Karpas-422 (cell line): ENCODE data around the gene USP30. TPM values are rescaled to one million over a fixed set of nuclear protein-coding genes. Genes with fewer than 3 reads are reported as not detected.
A peak's percentile ranks its signal among the peaks of the same experiment; 100 is the strongest.

Experiments used
- DNase-seq: peaks from one replicate; pipeline ENCODE4 v3.0.0-alpha.2; 2015
- H2AFZ ChIP-seq: fragments of 200-600 bp; sonication (generic); 2 replicates; pipeline ENCODE4 v1.6.1; 2014; ENCODE audit warnings: antibody characterized with exemption, low read length, mixed read lengths
- H3K27ac ChIP-seq: fragments of 200-600 bp; sonication (generic); 2 replicates; pipeline ENCODE4 v1.5.1; 2014; ENCODE audit warnings: mild to moderate bottlenecking, low read length, moderate library complexity
- H3K27me3 ChIP-seq: fragments of 200-600 bp; sonication (generic); 2 replicates; pipeline ENCODE4 v1.6.1; 2014; ENCODE audit warnings: low read length, mixed read lengths
- H3K36me3 ChIP-seq: fragments of 200-600 bp; sonication (generic); 2 replicates; pipeline ENCODE4 v1.6.1; 2014; ENCODE audit warnings: low read length, mixed read lengths; ENCODE audit not compliant: insufficient read depth
- H3K4me1 ChIP-seq: fragments of 200-600 bp; sonication (generic); 2 replicates; pipeline ENCODE4 v1.6.1; 2014; ENCODE audit warnings: mild to moderate bottlenecking, low read length, mixed read lengths
- H3K4me2 ChIP-seq: fragments of 200-600 bp; sonication (generic); 2 replicates; pipeline ENCODE4 v1.6.1; 2014; ENCODE audit warnings: low read length, low read depth, mild to moderate bottlenecking; ENCODE audit not compliant: poor library complexity, severe bottlenecking
- H3K4me3 ChIP-seq: fragments of 200-600 bp; sonication (generic); 2 replicates; pipeline ENCODE4 v1.5.1; 2014; ENCODE audit warnings: mild to moderate bottlenecking, antibody characterized with exemption, low read length, mixed read lengths
- H3K79me2 ChIP-seq: fragments of 200-600 bp; sonication (generic); 2 replicates; pipeline ENCODE4 v1.6.1; 2014; ENCODE audit warnings: mild to moderate bottlenecking, low read length, mixed read lengths
- H3K9ac ChIP-seq: fragments of 200-600 bp; sonication (generic); 2 replicates; pipeline ENCODE4 v1.6.0; 2014; ENCODE audit warnings: low read length
- H3K9me2 ChIP-seq: fragments of 200-600 bp; sonication (generic), shearing (Covaris generic); replicated peaks from 2 replicates; pipeline ENCODE4 v1.6.0; 2014; ENCODE audit warnings: mild to moderate bottlenecking, low read length, moderate library complexity; ENCODE audit not compliant: insufficient read depth
- H3K9me3 ChIP-seq: fragments of 300-700, 200-600 bp; sonication (generic); 2 replicates; pipeline ENCODE4 v1.6.1; 2014; ENCODE audit warnings: low read length, mixed read lengths
- H4K20me1 ChIP-seq: fragments of 200-600 bp; sonication (generic); 2 replicates; pipeline ENCODE4 v1.6.1; 2014; ENCODE audit warnings: mild to moderate bottlenecking, antibody characterized with exemption, low read length, low read depth; ENCODE audit not compliant: insufficient read depth
- small RNA-seq: library from RNA; depleted of rRNA; stranded (forward); fragments of <200 nt; gene quantifications from one replicate; pipeline ENCODE3, GENCODE V24; 2014
- total RNA-seq: library from RNA; depleted of rRNA; stranded (reverse); fragments of >200 nt; shearing (Covaris generic); gene quantifications from 2 replicates; pipeline ENCODE4 v1.2.3, GENCODE V29; 2014; ENCODE audit warnings: low replicate concordance; rRNA removed

The USP30 gene
- total RNA-seq, 1 experiment from 2014 or later: 19.3 TPM

GRCh38 chr12:109131154-109132050, 79.0 kb downstream of the USP30 start:
- H3K9ac ChIP-seq: no peak overlapping the region
- no peak overlapping the region for H2AFZ ChIP-seq
- H3K4me2 ChIP-seq: peak overlapping the region; percentile 35
- no peaks in the 10 kb centered on the region for H4K20me1 ChIP-seq
- H3K79me2 ChIP-seq: no peaks in the 10 kb centered on the region
- peak overlapping the region; percentile 13; the same call in 1 of the 2 replicates for H3K4me3 ChIP-seq
- no peaks in the 10 kb centered on the region for H3K9me3 ChIP-seq
- no peaks in the 10 kb centered on the region for H3K9me2 ChIP-seq
- no peak overlapping the region for H3K27ac ChIP-seq
- no peaks in the 10 kb centered on the region for H3K36me3 ChIP-seq
- H3K4me1 ChIP-seq: peaks cover 12% of the 10 kb centered on the region
- no peaks in the 10 kb centered on the region for H3K27me3 ChIP-seq
- no peak for DNase-seq

DNA sequence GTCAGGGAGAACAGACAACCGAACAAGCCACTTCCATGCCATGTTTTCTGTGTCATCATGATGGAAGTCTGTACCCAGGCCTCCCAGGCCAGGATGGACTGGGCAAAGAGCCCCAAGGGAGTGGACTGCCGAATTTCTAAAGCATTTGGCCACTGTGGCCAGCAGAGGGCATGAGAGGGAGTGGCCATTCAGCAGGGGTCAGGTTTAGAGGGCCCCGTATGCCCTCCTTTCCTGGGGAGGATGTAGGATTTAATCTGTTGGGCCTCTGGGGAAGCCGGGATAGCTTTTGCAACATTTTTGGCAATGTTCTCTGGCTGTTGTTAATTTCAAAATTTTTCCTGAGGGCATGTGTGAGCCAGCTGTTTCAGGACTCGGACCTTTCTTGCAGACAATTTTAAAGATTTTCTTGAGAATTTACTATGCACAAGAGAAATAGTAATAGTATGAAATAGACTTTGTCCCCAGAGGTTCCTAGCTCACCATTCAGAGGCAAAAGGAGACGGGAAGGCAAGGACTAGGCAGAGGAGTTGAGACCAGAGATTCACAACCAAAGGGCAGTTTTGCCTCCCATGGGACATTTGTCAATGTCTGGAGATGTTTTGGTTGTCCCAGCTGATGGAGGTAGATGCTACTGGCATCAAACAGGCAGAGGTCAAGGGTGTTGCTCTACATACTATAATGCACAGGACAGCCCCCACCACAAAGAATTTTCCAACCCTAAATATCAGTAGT, 82.0 kb downstream of the USP30 start:
- Histone ChIP-seq H3K4me1 (peaks cover 12% of the 10 kb centered on the region), H3K36me3 (no peaks in the 10 kb centered on the region), H4K20me1 (no peaks in the 10 kb centered on the region), H3K4me3 (no peak overlapping the region), H3K9me3 (no peaks in the 10 kb centered on the region), H2AFZ (no peak overlapping the region), H3K27me3 (no peaks in the 10 kb centered on the region), H3K9me2 (no peaks in the 10 kb centered on the region), H3K9ac (no peak overlapping the region), H3K27ac (no peak overlapping the region), H3K4me2 (no peak overlapping the region), H3K79me2 (no peaks in the 10 kb centered on the region)
- no peak for DNase-seq

DNA sequence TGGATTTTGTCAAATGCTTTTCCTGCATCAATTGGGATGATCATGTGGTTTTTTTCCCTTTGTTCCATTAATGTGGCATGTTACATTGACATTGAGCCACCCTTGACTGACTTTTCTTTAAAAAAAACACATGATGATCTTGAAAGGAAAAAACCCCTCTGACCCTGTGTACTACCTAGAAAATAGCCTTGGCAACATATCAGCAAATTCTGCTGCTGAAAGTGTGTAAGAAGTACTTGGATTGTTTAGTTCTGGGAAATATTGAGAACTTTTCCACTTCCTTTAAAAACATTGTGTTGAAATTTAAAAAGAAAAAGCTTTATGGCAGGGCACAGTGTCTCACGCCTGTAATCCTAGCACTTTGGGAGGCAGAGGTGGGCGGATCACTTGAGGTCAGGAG, 84.7 kb downstream of the USP30 start:
- H3K9me2 ChIP-seq: no peaks in the 10 kb centered on the region
- DNase-seq: no peak
- no peak overlapping the region for H3K9ac ChIP-seq
- H4K20me1 ChIP-seq: no peaks in the 10 kb centered on the region
- H3K27me3 ChIP-seq: no peaks in the 10 kb centered on the region
- no peak overlapping the region for H3K4me3 ChIP-seq
- H3K4me2 ChIP-seq: no peak overlapping the region
- H3K79me2 ChIP-seq: no peaks in the 10 kb centered on the region
- no peaks in the 10 kb centered on the region for H3K4me1 ChIP-seq
- no peaks in the 10 kb centered on the region for H3K9me3 ChIP-seq
- H2AFZ ChIP-seq: no peak overlapping the region
- no peaks in the 10 kb centered on the region for H3K36me3 ChIP-seq
- no peak overlapping the region for H3K27ac ChIP-seq

Small RNAs within 50 kb of the gene (small RNA-seq; reads per million reads assigned to genes)
- not detected for gene AC190387.1
- 0.28 reads per million for gene RNA5SP372

Other genes starting within 250 kb of the USP30 start
- 7.9 and 9.5 TPM in 2 replicates for gene SSH1, start 195.0 kb upstream of the USP30 start, total RNA-seq
- gene DAO, start 172.5 kb upstream of the USP30 start, total RNA-seq: not detected in 2 replicates
- gene SVOP, start 31.5 kb upstream of the USP30 start, total RNA-seq: 0.04 TPM in 1 of 2 replicates, not detected in the other
- 30.6 and 47.7 TPM in 2 replicates for gene ALKBH2, start 40.9 kb downstream of the USP30 start, total RNA-seq
- gene UNG, start 45.0 kb downstream of the USP30 start, total RNA-seq: 28.8 and 31.6 TPM in 2 replicates
- 6.5 and 12.3 TPM in 2 replicates for gene ACACB, start 64.0 kb downstream of the USP30 start, total RNA-seq